KMS-11 (cell line): ENCODE data around the gene RNF103.

Source experiments
- H2AFZ ChIP-seq: fragments of 200-600 bp; sonication (generic); 2 replicates; pipeline ENCODE4 v1.6.1; 2016; ENCODE audit warnings: antibody characterized with exemption, mixed run types, low read depth
- H3K27ac ChIP-seq: fragments of 200-600 bp; sonication (generic); 2 replicates; pipeline ENCODE4 v1.6.1; 2016; ENCODE audit warnings: mild to moderate bottlenecking, mixed run types
- H3K27me3 ChIP-seq: fragments of 200-600 bp; sonication (generic); 2 replicates; pipeline ENCODE4 v1.6.1; 2017; ENCODE audit warnings: mild to moderate bottlenecking, low read depth, mixed run types, moderate library complexity; ENCODE audit not compliant: insufficient read depth
- H3K36me3 ChIP-seq: fragments of 200-600 bp; sonication (generic); 2 replicates; pipeline ENCODE4 v1.6.1; 2017; ENCODE audit warnings: mild to moderate bottlenecking, mixed run types; ENCODE audit not compliant: insufficient read depth
- H3K4me1 ChIP-seq: fragments of 200-600 bp; sonication (generic); 2 replicates; pipeline ENCODE4 v1.6.1; 2016; ENCODE audit warnings: mild to moderate bottlenecking, low read depth, mixed run types; ENCODE audit not compliant: poor library complexity, severe bottlenecking
- H3K4me2 ChIP-seq: fragments of 200-600 bp; sonication (generic); 2 replicates; pipeline ENCODE4 v1.7.0; 2016; ENCODE audit warnings: mild to moderate bottlenecking, mixed run types
- H3K4me3 ChIP-seq: fragments of 200-600 bp; sonication (generic); IDR thresholded peaks from 2 replicates; pipeline ENCODE4 v1.6.1; 2017; ENCODE audit warnings: low read depth, low read length, mixed read lengths; ENCODE audit not compliant: insufficient read depth
- H3K79me2 ChIP-seq: fragments of 200-600 bp; sonication (generic); 2 replicates; pipeline ENCODE4 v1.6.1; 2016; ENCODE audit warnings: low read depth, mixed run types; ENCODE audit not compliant: insufficient read depth
- H3K9ac ChIP-seq: fragments of 200-600 bp; sonication (generic); 2 replicates; pipeline ENCODE4 v1.6.1; 2016; ENCODE audit warnings: mild to moderate bottlenecking, mixed run types
- H4K20me1 ChIP-seq: fragments of 200-600 bp; sonication (generic); 2 replicates; pipeline ENCODE4 v1.6.1; 2016; ENCODE audit warnings: mild to moderate bottlenecking, mixed run types; ENCODE audit not compliant: insufficient read depth
- CTCF ChIP-seq: fragments of 200-600 bp; sonication (generic); conservative IDR thresholded peaks from 2 replicates; pipeline ENCODE4 v1.6.1; 2017; ENCODE audit warnings: low read depth, mild to moderate bottlenecking, antibody characterized with exemption, low read length, moderate library complexity, mixed read lengths

Gene RNF103

DNA sequence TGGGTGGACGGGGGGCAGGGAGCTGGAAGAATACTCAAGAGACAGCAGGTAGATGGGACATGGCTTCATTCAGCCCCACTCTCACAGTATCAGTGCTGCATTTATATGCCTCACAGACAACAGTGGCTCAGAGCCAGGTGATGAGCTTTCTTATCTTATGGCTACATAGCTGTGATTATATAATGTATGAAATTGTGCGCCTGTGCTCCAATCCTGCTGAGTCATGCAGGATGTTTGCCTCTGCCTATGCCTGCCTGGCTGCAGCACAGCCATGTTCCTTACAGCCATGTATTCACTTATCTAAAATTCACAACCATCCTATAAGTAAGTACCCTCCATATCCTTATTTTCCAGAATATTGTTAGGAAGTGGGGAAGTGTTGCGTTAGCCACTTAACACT, 37.7 kb upstream of the RNF103 start:
- Histone ChIP-seq H3K36me3 (no peaks in the 10 kb centered on the region), H4K20me1 (no peaks in the 10 kb centered on the region), H3K79me2 (no peaks in the 10 kb centered on the region), H3K27me3 (no peaks in the 10 kb centered on the region), H2AFZ (no peak overlapping the region), H3K4me2 (no peak overlapping the region), H3K9ac (no peak overlapping the region), H3K4me1 (no peaks in the 10 kb centered on the region), H3K4me3 (no peak overlapping the region), H3K27ac (no peak overlapping the region)
- no peak for TF ChIP-seq CTCF

- Histone ChIP-seq H3K27ac (no peak overlapping the region), H3K4me3 (no peak overlapping the region), H4K20me1 (no peaks in the 10 kb centered on the region), H2AFZ (no peak overlapping the region), H3K27me3 (no peaks in the 10 kb centered on the region), H3K4me2 (no peak overlapping the region), H3K79me2 (no peaks in the 10 kb centered on the region), H3K4me1 (no peaks in the 10 kb centered on the region), H3K36me3 (no peaks in the 10 kb centered on the region), H3K9ac (no peak overlapping the region)
- no peak for TF ChIP-seq CTCF
These were observed 26.5 kb upstream of the RNF103 start for GRCh38 chr2:86650188-86650587.

- TF ChIP-seq CTCF = no peak
- Histone ChIP-seq H3K27ac (no peak overlapping the region), H3K4me1 (no peaks in the 10 kb centered on the region), H3K27me3 (no peaks in the 10 kb centered on the region), H3K4me2 (no peak overlapping the region), H3K36me3 (no peaks in the 10 kb centered on the region), H3K9ac (no peak overlapping the region), H2AFZ (no peak overlapping the region), H4K20me1 (no peaks in the 10 kb centered on the region), H3K4me3 (no peak overlapping the region), H3K79me2 (no peaks in the 10 kb centered on the region)
These were observed 25.7 kb upstream of the RNF103 start for GRCh38 chr2:86649119-86649947.

GRCh38 chr2:86648681-86649080, 25.0 kb upstream of the RNF103 start:
- H3K36me3 ChIP-seq = no peaks in the 10 kb centered on the region
- H3K27me3 ChIP-seq = no peaks in the 10 kb centered on the region
- H3K4me2 ChIP-seq = no peak overlapping the region
- no peak for TF ChIP-seq CTCF
- no peaks in the 10 kb centered on the region for H4K20me1 ChIP-seq
- H3K4me1 ChIP-seq = no peaks in the 10 kb centered on the region
- H2AFZ ChIP-seq = no peak overlapping the region
- H3K9ac ChIP-seq = no peak overlapping the region
- H3K79me2 ChIP-seq = no peaks in the 10 kb centered on the region
- H3K27ac ChIP-seq = no peak overlapping the region
- no peak overlapping the region for H3K4me3 ChIP-seq
